HG02973 (cell line): Measurements from ENCODE around the gene CLDN1.

Source experiments
- ATAC-seq: cut with Tn5 transposase; IDR thresholded peaks from one replicate; pipeline ENCODE4 v1.9.1; 2021; ENCODE audit warnings: moderate library complexity; ENCODE audit not compliant: unreplicated experiment

The CLDN1 gene

GRCh38 chr3:190333961-190334360 lies 11.7 kb upstream of the CLDN1 start:
- ATAC-seq: no peak

DNA sequence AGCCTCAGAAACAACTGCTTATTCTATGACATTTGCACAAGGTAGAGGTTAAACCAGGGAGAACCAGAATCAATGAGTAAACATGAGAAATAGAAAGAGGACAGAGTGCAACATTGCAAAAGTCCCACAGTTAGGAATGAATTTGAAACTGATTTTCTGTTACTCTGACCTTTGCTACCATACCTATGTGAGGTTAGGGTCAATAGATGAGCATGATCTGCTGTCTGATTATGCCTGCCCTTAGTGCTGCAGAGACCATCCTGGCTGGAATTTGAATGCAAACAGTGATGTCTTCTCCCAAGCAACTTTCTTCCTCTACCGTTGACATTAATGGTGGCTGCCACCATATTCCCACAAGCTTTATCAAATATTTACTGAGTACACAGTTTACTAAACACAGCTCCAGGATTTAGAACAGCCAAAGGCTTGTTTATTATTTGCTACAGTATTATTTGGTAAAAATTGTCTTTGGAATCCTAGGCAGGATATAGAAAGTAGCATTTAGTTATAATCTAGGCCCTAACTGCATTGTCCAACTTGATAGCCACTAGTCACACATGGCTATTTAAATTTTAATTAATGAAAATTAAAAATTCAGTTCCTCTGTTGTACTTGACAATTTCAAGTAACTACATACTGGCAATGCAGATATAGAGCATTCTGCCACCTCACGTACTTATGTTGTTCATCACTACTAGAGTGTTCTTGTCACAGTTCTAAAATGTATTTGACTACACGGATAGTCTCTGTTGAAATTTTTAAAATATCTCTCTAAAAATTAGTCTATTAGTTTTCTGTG lies 8.9 kb upstream of the CLDN1 start:
- ATAC-seq: no peak

GRCh38 chr3:190326930-190327329 lies 4.7 kb upstream of the CLDN1 start:
- no peak for ATAC-seq

- no peak for ATAC-seq
These were observed 4.1 kb upstream of the CLDN1 start for GRCh38 chr3:190326361-190326760.

GRCh38 chr3:190325923-190326322 lies 3.7 kb upstream of the CLDN1 start:
- no peak for ATAC-seq

DNA sequence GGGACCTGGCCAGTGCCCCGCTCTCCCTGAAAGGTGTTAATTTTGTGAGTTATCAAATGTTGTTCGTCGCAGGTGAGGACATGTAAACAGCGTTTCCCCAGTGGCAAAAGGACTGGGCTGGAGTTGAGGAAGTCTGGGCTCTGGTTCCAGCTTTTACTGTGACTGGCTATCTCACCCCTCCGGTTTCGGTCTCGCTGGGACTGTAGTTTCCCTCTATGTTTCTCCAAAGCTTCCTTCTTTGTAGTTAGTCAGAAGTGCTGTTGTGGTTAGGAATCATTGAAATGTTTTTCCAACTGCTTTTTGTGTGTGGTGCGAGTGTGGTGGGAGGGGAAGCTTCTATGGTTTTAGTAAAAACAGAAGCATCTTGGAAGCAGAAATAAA lies 990 bp upstream of the CLDN1 start:
- ATAC-seq: no peak

DNA sequence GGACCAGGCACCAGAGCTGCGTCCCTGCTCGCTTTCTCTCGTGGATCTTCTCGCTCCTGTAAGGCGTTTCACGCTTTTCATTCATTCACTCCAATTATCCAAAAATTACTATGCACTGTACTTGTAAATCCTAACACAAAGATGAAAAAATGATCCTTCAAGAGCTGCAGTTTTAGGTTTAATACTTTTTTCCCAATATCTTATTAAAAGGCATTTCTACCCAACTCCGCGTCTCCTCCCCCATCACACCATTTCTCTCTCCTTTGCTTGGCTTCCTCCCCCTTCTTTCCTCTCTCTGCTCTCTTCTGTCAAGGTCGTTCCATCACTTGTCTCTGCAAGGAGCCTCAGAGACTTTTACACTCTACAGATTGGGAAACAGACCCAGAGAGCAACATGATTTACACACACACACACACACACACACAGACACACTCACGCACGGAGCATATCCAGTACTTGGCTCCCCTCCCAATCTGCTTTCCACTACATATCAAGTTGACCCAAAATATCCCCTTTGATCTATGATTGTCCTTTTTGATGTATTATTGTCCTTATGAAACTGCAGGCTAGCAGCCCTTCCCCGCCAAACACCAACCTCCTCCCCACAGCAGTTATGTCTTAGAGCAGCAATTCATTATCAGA lies 479 bp upstream of the CLDN1 start:
- ATAC-seq: no peak

DNA sequence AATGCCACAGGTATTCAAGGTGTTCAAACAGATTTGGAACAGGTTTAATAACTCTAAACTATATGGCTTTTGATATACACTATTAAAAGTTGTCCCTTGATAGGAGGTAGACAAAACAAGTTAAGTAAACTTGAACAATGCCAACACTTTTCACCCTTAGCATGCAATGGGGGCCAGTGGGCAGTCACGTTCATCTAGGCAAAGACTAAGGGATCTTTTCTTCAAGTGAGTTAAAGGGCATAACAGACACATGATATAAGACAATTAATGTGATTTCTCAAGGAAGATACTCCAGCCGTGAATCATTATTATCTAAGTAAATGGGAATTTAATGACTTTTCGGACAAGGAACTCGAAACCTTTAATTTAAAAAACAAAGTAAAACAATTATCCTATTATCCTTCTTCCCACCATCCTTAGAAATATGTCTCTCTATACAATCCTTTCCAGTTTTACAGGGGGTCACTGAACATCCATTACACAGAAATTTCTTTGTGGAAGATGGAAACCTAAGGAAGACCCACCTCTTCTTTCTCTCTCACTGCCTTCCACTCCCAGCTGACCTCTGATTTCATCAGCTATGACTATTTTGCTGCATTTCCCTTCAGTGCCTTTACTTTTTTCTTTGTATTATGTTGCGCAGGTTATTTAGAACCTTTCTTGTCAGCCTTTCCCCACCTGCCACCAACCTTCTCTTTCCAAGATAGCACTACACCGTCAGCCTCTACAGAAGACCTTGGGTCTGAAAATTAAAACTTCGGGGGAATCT lies 1.5 kb downstream of the CLDN1 start:
- ATAC-seq: no peak

DNA sequence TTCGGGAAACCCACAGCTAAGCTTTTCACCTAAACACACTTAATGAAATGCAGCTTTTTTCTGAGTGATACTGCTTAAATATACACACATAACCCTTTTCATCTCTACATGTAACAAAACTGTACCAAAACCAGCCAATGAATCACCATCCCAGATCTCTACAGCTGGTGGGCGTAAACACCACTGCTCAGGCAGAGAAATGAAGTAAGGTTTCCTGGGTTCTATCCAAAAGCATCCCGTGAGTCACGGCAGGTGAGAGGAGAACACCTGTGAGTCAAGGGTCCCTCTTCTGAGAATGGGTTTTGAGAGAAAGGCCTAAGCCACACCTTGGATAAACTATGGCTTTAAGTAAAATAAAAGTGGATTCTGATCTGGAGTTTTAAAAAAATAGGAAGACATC lies 2.6 kb downstream of the CLDN1 start:
- no peak for ATAC-seq

DNA sequence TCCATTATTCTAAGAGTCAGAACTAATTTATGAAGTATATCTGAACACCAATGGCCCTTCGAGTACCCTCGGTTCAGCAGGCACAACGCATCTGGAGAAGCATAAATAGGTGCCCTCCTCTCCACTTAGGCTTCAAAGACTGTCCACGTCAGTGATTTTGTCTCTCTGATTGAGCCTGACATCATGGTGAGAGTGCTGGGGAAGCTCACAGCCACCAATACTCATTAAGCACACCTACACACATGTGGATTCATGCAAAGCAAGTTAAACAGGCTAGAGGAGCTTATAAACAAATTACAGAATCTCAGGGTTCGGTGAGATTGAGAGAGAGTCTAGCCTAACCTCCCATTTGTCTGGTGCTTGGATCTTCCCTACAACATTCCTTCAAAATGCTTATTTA lies 3.6 kb downstream of the CLDN1 start:
- ATAC-seq: no peak

DNA sequence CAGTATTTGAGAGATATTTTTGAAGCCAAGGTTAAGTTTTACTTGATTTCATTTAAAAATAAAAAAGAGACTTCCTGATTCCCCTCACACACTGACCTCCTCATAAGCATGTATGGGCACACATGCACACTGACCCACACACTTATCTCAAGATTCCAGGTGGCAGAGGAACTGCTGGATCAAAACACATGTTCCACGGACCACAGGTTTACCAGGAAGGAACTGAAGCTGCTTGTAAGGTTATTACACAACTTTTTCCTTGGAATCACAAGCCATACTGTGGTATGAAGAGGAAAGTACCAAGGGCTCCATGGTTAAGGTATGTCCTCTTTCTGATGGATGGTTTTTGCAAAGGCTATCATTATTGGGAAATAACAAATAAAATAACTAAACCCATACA lies 7.5 kb downstream of the CLDN1 start:
- ATAC-seq: no peak

DNA sequence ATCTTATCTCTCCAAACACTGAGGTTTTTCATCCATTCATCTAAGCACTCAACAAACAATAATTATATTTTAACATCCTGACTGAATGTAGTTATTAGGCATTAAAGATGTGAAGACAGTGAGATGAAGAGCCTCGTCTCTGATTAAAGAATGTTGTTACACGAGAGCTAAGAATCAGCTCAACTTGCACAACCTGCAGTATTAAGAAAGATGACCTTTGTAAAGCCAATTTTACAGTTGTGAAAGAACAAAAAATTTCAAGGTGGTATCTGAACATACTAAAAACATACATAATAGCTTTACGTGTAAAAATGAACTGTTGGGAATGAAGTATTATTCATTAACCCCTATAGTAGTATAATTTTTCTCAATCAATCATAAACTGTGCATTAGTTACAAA lies 12.8 kb downstream of the CLDN1 start:
- ATAC-seq: no peak

GRCh38 chr3:190308154-190308553 lies 14.1 kb downstream of the CLDN1 start:
- ATAC-seq: no peak

DNA sequence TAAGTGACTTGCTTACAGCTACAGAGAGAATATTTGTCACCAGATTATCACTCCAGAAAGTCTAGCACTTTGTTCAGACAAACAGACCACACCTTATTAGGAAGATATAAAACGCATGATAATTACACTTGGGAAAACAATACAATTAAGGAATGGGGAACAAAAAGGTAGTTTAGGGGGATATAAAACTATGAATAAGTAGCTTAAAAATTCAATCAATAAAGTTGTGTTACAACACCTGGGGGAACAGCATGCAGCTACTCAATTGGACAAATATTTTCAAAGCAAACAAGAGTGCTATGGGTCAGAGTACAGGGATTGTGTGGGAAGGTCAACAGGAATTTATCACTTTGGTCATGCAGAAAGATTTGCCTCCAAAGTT lies 15.1 kb downstream of the CLDN1 start:
- ATAC-seq: no peak

DNA sequence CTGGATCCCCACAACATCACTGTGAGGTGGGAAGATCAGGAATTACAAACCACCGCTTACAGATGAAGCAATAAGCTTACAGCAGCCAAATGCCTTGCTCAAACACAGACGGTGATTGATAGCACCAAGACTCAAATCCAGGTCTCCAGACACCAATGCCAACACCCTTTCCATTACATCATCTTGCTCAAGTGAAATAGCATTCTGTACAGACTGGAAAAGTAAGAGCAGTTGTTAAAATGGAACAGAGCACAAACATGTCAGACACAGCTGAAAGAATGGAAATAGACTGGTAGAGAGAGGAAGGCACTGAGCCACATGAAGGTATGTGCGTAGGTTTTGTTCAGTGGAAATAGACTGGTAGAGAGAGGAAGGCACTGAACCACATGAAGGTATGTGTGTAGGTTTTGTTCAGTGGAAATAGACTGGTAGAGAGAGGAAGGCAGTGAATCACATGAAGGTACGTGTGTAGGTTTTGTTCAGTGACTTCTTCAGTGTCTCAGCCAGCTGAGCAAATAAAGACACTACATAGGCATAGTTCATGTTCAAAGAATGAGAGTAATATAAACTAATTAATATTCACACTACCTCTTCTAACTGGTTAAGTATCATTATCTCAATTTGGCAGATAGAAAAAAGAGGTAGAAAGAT lies 15.6 kb downstream of the CLDN1 start:
- no peak for ATAC-seq

- no peak for ATAC-seq
These were observed 16.2 kb downstream of the CLDN1 start for GRCh38 chr3:190306026-190306425.

DNA sequence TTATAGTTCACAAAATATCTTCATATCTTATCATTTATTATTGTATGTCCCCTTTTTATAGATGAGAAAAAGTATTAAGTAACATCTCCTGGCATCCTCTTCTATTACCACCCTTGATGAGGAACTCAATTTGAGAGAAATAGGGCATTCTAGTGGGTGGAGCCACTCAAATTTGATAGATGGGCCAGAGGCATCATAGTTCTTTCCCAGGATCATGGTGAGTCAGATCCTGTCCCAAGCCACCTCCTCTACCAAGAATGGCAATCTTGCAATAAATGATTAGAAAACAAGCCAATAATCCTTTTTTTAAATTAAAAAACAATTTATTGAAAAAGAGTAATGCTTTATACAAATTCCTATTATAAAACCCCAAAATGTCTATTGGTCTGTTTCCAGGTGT lies 16.8 kb downstream of the CLDN1 start:
- ATAC-seq: no peak

GRCh38 chr3:190303884-190304283 lies 18.4 kb downstream of the CLDN1 start:
- ATAC-seq: no peak

- no peak for ATAC-seq
These were observed 19.9 kb downstream of the CLDN1 start for GRCh38 chr3:190302212-190302867.

GRCh38 chr3:190301591-190301990 lies 20.7 kb downstream of the CLDN1 start:
- no peak for ATAC-seq

- ATAC-seq: no peak
These were observed 22.3 kb downstream of the CLDN1 start for GRCh38 chr3:190299969-190300368.
